OCI-LY3 (cell line): Measurements from ENCODE around the gene PIK3CA.

Experiments used
- EZH2phosphoT487 ChIP-seq: fragments of 200-600 bp; shearing (Covaris generic); IDR thresholded peaks from 2 replicates; pipeline ENCODE4 v1.6.1; 2018; ENCODE audit warnings: antibody characterized with exemption, mixed run types, low read depth
- TF ChIP-seq, protein P1 (sequence below): fragments of 200-600, 300-600 bp; sonication (generic); IDR thresholded peaks from 2 replicates; pipeline ENCODE4 v1.5.1; 2014; ENCODE audit warnings: antibody characterized with exemption, low read length, low read depth

DNA sequence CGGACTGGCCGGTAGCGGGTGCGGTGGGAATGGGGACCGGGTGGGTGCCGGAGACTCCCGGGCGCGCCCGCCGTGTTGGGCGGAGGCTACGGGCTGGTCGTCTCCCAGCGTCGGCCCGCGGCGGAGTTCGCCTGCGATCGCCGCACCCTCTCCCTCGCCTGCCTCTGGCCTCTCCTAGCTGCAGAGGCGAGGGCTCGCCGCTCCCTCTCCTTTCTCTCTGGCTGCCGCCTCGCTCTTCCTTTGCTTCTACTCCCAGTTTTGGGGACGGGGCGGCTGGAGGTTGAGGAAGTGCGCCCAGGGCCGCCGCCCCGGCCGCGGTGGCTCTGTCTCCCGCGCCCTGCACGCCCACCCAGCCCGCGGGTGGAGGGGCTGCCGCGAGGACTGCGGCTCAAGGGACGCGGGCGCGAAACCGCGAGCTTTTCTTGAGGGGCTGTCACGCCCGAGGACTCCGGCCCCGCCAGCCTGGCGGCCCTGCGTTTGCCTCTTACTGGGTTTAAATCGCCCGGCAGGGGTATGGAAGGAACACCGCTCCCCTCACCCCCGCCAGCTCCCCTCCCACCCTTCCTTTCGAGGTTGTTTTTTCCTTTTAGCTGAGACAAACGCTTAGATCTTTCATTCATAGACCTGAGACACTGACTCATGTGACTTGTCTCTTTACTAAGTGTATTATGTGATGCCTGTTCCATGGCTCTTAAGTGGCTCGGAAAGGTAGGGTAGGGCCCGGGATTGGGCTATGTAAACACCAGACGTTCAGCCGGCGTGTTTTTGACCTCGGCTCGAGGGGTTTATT is 654 bp downstream of the PIK3CA start:
- TF ChIP-seq, protein P1, sequence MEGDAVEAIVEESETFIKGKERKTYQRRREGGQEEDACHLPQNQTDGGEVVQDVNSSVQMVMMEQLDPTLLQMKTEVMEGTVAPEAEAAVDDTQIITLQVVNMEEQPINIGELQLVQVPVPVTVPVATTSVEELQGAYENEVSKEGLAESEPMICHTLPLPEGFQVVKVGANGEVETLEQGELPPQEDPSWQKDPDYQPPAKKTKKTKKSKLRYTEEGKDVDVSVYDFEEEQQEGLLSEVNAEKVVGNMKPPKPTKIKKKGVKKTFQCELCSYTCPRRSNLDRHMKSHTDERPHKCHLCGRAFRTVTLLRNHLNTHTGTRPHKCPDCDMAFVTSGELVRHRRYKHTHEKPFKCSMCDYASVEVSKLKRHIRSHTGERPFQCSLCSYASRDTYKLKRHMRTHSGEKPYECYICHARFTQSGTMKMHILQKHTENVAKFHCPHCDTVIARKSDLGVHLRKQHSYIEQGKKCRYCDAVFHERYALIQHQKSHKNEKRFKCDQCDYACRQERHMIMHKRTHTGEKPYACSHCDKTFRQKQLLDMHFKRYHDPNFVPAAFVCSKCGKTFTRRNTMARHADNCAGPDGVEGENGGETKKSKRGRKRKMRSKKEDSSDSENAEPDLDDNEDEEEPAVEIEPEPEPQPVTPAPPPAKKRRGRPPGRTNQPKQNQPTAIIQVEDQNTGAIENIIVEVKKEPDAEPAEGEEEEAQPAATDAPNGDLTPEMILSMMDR: no peak
- TF ChIP-seq EZH2phosphoT487: no peak
